AG09309 (cell line): ENCODE measurements around the gene TOE1.

Experiments used
- DNase-seq: peaks from one replicate; pipeline ENCODE4 v3.0.0-alpha.2; 2010; ENCODE audit warnings: low read depth
- H3K4me3 ChIP-seq: 2 replicates; pipeline ENCODE4 v1.5.1; 2011; ENCODE audit warnings: mild to moderate bottlenecking, low read depth, low read length, moderate library complexity; ENCODE audit not compliant: control insufficient read depth
- CTCF ChIP-seq: IDR thresholded peaks from 2 replicates; pipeline ENCODE4 v1.5.1; 2011; ENCODE audit warnings: mild to moderate bottlenecking, low read depth, low read length, inconsistent platforms; ENCODE audit not compliant: insufficient read depth, control insufficient read depth; ENCODE audit errors: missing control alignments

The TOE1 gene

GRCh38 chr1:45365051-45365450, 25.1 kb downstream of the TOE1 start:
- DNase-seq = no peak
- no peak for TF ChIP-seq CTCF
- H3K4me3 ChIP-seq = no peak overlapping the region

GRCh38 chr1:45370575-45370974, 30.6 kb downstream of the TOE1 start:
- no peak for DNase-seq
- no peak for TF ChIP-seq CTCF
- no peak overlapping the region for H3K4me3 ChIP-seq

- TF ChIP-seq CTCF = no peak
- H3K4me3 ChIP-seq = no peak overlapping the region
- no peak for DNase-seq
Measured at GRCh38 chr1:45373573-45373972, 33.6 kb downstream of the TOE1 start.

GRCh38 chr1:45375104-45376090, 35.4 kb downstream of the TOE1 start:
- no peak for DNase-seq
- H3K4me3 ChIP-seq = no peak overlapping the region
- peak; percentile 19 for TF ChIP-seq CTCF

- DNase-seq = no peak
- no peak overlapping the region for H3K4me3 ChIP-seq
- TF ChIP-seq CTCF = no peak
Measured at GRCh38 chr1:45378184-45378583, 38.2 kb downstream of the TOE1 start.

- no peak for DNase-seq
- H3K4me3 ChIP-seq = no peak overlapping the region
- TF ChIP-seq CTCF = no peak
Measured at GRCh38 chr1:45379524-45379923, 39.6 kb downstream of the TOE1 start.
